Brain pericyte (primary cell): Measurements from ENCODE around the gene SERPINB1.
"Not testable (repeated sequence)": the region's sequence is repeated elsewhere in the genome, so short reads cannot be mapped to it uniquely, and the experiment has no call there.

Experiments used
- DNase-seq: peaks from one replicate; pipeline ENCODE4 v3.0.0-alpha.2; 2012; ENCODE audit warnings: low read depth, low spot score

Gene SERPINB1

GRCh38 chr6:2866171-2866846, 24.6 kb upstream of the SERPINB1 start:
- DNase-seq, result no peak

DNA sequence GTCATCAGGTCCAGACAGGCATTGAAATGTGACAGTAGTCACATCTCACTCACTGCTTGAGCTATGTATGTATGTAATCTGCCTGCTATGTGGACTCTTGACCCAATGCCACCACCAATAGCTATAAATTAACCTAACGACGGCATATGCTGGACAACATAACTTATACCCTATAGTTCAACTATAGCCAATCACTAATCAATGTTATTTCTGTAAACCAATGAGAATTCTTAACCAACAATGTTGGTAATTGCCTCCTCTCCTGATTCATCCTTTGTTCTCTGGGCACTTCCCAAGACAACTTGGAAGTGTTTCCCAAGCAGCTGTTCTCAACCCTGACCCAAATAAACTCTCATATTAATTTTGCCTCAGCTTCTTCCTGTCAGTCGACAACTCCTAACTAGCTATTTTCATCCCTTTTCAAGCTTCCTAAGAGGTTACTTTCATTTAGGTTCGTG, 24.1 kb upstream of the SERPINB1 start:
- DNase-seq, result no peak

- no peak for DNase-seq
These were observed 23.6 kb upstream of the SERPINB1 start for GRCh38 chr6:2865270-2865669.

DNA sequence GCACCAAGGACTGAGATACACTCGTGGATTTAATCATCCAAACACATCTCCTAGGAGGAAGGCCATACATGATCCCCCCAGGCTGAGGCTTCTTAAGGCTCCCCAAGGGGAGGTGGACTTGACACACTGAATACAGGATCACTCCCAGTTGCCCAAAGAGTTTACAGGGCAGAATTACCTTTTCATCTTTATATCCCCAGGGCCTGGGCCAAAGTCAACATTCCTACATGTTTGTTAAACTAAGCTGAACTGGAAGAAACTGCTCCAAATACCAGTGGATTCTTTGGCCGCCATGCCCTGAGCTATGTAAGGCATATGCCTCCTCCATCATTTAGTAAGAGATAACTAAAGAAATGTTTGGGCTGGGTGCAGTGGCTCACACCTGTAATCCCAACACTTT, 22.2 kb upstream of the SERPINB1 start:
- no peak for DNase-seq

GRCh38 chr6:2862712-2863181, 21.1 kb upstream of the SERPINB1 start:
- no peak for DNase-seq

DNA sequence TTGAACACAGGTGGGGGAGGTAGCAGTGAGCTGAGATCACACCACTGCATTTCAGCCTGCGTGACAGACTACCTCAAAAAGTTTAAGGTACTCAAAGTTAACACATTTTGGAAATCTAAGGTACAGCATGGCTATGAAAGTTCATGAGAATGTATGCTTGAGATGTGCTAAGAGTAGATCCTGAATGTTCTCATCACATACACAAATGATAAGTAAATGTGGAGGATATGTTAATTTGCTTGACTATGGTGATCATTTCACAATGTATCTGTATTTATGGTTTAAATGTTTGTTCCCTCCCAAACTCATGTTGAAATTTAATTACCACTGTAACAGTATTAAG, 20.1 kb upstream of the SERPINB1 start:
- no peak for DNase-seq

DNA sequence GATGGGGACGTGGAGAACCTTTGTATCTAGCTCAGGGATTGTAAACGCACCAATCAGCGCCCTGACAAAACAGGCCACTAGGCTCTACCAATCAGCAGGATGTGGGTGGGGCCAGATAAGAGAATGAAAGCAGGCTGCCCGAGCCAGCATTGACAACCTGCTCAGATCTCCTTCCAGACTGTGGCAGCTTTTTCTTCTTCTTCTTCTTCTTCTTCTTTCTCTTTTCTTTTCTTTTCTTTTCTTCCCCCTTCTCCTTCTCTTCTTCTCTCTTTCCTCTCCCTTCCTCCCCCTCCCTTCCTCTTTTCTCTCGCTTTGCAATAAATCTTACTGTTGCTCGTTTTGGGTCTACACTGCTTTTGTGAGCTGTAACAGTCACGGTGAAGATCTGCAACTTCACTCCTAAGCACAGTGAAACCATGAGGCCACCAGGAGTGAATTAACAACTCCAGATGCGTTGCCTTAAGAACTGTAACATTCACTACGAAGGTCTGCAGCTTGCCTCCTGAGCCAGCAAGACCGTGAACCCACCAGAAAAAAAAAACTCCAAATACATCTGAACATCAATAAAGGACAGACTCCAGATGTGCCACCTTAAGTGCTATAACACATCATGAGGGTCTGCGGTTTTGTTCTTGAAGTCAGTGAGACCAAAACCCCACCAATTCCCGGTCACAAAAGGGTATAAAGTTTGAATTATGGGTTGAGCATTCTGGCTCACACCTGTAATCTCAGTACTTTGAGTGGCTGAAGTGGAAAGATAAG, 19.6 kb upstream of the SERPINB1 start:
- no peak for DNase-seq

GRCh38 chr6:2860706-2861059, 19.0 kb upstream of the SERPINB1 start:
- not testable (repeated sequence) for DNase-seq

DNA sequence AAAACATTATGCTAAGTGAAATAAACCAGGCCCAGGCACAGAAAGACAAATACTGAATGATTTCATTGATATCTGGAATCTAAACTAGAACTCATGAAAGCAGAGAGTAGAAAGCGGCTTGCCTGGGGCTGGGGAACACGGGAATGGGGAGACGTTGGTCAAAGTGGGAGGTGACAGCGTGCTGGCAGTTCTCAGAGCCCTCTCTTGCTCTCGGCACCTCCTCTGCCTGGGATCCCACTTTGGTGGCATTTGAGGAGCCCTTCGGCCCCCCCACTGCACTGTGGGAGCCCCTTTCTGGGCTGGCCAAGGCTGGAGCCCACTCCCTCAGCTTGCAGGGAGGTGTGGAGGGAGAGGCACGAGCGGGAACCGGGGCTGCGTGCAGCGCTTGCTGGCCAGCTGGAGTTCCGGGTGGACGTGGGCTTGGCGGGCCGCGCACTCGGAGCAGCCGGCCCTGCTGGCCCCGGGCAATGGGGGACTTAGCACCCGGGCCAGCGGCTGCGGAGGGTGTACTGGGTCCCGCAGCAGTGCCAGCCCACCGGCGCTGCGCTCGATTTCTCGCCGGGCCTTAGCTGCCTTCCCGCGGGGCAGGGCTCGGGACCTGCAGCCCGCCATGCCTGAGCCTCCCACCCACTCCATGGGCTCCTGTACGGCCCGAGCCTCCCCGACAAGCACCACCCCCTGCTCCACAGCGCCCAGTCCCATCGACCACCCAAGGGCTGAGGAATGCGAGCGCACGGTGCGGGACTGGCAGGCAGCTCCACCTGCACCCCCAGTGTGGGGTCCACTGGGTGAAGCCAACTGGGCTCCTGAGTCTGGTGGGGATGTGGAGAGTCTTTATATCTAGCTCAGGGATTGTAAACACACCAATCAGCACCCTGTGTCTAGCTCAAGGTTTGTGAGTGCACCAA, 18.4 kb upstream of the SERPINB1 start:
- not testable (repeated sequence) for DNase-seq

GRCh38 chr6:2859185-2859700, 17.6 kb upstream of the SERPINB1 start:
- no peak for DNase-seq

DNA sequence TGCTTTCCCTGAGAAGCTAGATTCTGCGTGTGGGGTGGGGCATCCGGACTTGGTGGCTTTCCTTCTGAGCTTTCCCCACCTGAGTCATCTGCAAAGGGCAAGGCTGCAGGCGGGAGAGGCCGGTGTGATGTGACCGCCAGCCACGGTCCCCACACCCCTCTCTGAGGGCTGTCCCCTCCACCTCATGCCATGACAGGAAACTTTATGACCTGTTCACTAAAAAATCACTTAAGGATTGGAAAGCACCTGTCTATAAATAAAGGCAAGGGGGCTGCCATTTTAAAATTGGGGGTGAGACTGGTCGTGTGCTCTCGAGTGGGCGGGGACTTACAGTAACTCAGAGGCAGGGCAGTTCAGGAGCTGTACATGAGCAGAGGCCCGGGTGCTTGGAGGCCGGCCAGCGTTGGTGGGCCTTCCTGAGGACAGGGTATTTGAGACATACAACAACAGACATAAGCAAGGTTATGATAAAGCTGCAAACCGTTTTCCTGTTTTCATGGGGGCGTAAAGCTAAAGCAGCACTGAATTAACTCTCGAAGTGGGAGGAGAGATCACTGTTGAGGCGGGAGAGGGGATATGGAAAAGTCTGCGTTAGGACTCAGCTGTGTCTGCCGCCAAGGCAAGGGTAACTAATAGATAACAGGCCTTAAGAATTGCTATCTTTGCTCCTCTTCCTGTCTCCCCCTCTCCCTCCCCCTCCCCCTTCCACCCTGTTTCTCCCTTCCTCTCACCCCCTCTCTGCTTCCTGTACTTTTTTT, 16.1 kb upstream of the SERPINB1 start:
- peak; percentile 43 for DNase-seq

- DNase-seq, result no peak
These were observed 15.5 kb upstream of the SERPINB1 start for GRCh38 chr6:2857185-2857579.

DNA sequence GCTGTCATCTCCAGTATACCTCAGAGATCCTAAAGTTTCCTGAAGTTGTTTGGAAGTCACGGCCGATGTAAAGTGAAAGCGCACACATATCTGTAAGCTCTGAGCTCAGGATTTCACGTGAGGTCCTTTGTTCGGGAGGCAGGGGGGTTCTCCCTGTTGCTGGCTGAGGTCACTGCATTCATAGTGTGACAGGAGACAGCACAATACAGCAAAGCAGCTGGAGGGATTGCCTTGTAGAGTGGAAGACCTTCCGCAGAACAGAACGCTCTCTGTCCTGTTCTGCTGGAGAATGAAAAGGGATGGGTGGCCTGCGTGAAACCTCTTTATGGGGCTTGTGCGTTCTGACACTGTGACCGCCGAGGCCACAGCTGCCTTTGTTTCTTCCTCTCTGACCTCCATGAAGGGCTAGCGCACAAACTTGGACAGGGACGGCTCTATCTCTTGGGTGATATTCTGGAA, 13.4 kb upstream of the SERPINB1 start:
- DNase-seq, result no peak

DNA sequence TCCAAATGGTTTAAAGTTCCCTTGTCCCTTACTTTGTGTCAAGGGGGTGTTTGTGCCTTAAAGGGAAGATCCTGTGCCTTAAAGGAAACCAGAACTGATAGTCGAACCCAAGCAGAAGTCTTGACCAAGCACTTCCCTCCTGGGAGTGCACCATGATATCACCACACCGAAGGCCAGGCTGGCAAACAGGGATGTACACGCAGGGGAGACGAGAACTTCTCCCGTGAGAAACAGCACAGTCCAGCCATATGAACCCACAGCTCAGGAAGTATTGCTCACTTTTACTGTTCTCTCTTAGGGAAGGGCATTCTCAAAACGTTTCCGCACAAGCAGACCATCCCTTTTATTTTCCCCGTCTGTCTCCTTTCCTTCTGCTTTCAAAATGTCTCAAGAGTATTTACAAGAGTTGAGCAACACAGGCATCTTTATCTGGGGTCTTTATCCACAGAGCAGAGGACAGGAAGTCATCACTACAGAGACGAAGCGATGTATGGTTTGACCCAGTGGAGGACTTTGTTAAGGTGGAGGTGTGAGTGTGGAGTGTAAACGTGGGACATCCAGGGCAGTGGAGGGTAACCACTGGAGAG, 12.8 kb upstream of the SERPINB1 start:
- DNase-seq, result no peak

GRCh38 chr6:2853769-2854395, 12.2 kb upstream of the SERPINB1 start:
- DNase-seq, result no peak

- not testable (repeated sequence) for DNase-seq
These were observed 11.7 kb upstream of the SERPINB1 start for GRCh38 chr6:2853378-2853768.

GRCh38 chr6:2852921-2853322, 11.3 kb upstream of the SERPINB1 start:
- DNase-seq, result no peak

DNA sequence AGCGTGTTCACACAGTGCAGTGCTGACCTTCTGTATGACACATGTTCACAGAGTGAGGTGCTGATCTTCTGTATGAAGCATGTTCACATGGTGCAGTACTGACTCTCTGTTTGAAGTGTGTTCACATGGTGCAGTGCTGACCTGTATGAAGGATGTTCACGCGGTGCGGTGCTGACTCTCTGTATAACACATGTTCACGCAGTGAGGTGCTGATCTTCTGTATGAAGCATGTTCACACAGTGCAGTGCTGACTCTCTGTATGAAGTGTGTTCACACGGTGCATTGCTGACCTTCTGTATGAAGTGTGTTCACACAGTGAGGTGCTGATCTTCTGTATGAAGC, 10.8 kb upstream of the SERPINB1 start:
- DNase-seq, result no peak

DNA sequence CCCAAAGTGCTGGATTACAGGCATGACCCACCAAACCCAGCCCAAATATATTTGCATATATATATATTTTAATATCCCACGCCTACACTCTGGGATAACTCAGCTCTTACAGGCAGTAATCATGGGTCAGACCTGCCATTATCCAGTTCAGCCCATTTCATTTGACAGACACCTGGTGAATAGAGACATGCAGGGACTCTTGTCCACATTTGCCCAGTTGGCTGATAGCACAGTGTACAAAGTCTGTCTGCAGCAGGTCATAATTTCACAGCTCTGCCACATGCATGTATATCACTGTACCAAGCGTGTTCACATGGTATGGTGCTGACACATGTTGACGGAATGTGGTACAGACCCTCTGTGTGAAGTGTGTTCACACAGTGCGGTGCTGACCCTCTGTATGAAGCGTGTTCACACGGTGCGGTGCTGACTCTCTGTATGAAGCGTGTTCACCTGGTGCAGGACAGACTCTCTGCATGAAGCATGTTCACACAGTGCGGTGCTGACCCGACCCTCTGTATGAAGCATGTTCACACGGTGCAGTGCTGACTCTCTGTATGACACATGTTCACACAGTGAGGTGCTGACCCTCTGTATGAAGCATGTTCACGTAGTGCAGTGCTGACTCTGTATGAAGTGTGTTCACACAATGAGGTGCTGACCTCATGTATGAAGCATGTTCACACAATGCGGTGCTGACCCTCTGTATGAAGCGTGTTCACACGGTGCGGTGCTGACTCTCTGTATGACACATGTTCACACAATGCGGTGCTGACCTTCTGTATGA, 10.3 kb upstream of the SERPINB1 start:
- no peak for DNase-seq
